ENCODE results near the gene CSNK2A1.
"Not testable (repeated sequence)": the region's sequence is repeated elsewhere in the genome, so short reads cannot be mapped to it uniquely, and the experiment has no call there.

DNA sequence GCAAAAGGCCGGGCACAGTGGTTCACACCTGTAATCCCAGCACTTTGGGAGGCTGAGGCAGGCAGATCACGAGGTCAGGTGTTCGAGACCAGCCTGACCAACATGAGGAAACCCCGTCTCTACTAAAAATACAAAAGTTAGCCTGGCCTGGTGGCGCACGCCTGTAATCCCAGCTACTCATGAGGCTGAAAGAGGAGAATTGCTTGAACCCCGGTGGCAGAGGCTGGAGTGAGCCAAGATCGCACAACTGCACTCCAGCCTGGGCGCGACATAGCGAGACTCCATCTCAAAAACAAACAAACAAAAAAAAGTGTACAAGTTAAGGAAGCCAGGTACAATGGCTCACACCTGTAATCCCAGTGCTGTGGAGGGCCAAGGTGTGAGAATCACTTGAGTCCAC is 91.6 kb downstream of the CSNK2A1 start:
- TF ChIP-seq, protein P1, sequence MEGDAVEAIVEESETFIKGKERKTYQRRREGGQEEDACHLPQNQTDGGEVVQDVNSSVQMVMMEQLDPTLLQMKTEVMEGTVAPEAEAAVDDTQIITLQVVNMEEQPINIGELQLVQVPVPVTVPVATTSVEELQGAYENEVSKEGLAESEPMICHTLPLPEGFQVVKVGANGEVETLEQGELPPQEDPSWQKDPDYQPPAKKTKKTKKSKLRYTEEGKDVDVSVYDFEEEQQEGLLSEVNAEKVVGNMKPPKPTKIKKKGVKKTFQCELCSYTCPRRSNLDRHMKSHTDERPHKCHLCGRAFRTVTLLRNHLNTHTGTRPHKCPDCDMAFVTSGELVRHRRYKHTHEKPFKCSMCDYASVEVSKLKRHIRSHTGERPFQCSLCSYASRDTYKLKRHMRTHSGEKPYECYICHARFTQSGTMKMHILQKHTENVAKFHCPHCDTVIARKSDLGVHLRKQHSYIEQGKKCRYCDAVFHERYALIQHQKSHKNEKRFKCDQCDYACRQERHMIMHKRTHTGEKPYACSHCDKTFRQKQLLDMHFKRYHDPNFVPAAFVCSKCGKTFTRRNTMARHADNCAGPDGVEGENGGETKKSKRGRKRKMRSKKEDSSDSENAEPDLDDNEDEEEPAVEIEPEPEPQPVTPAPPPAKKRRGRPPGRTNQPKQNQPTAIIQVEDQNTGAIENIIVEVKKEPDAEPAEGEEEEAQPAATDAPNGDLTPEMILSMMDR (IDR thresholded peaks at IDR 0.05): not testable (repeated sequence)
- TF ChIP-seq POLR2A (IDR thresholded peaks at IDR 0.05): not testable (repeated sequence)
